Measurements from ENCODE around the gene IL21R.
"Not testable (repeated sequence)": the region's sequence is repeated elsewhere in the genome, so short reads cannot be mapped to it uniquely, and the experiment has no call there.

Gene IL21R

GRCh38 chr16:27426423-27427408, 24.7 kb downstream of the IL21R start:
- peak; percentile 63 for DNase-seq (ENCODE audit: low read depth)

- DNase-seq (ENCODE audit: low read depth), result no peak
These were observed 25.6 kb downstream of the IL21R start for GRCh38 chr16:27427538-27427937.

GRCh38 chr16:27428026-27428785, 26.2 kb downstream of the IL21R start:
- no peak for DNase-seq (ENCODE audit: low read depth)

GRCh38 chr16:27429330-27429871, 27.4 kb downstream of the IL21R start:
- no peak for DNase-seq (ENCODE audit: low read depth)

GRCh38 chr16:27429981-27430441, 28.0 kb downstream of the IL21R start:
- DNase-seq (ENCODE audit: low read depth), result no peak

GRCh38 chr16:27430512-27430911, 28.5 kb downstream of the IL21R start:
- no peak for DNase-seq (ENCODE audit: low read depth)

GRCh38 chr16:27430923-27431484, 29.0 kb downstream of the IL21R start:
- no peak for DNase-seq (ENCODE audit: low read depth)

- DNase-seq (ENCODE audit: low read depth), result no peak
These were observed 30.0 kb downstream of the IL21R start for GRCh38 chr16:27431773-27432532.

- no peak for DNase-seq (ENCODE audit: low read depth)
These were observed 30.6 kb downstream of the IL21R start for GRCh38 chr16:27432558-27432957.

- not testable (repeated sequence) for DNase-seq (ENCODE audit: low read depth)
These were observed 31.2 kb downstream of the IL21R start for GRCh38 chr16:27433191-27433590.

- no peak for DNase-seq (ENCODE audit: low read depth)
These were observed 31.7 kb downstream of the IL21R start for GRCh38 chr16:27433636-27434035.

- no peak for DNase-seq (ENCODE audit: low read depth)
These were observed 32.4 kb downstream of the IL21R start for GRCh38 chr16:27434141-27435051.

GRCh38 chr16:27435146-27435545, 33.2 kb downstream of the IL21R start:
- DNase-seq (ENCODE audit: low read depth), result not testable (repeated sequence)

- no peak for DNase-seq (ENCODE audit: low read depth)
These were observed 34.1 kb downstream of the IL21R start for GRCh38 chr16:27436065-27436464.

GRCh38 chr16:27436921-27437650, 35.1 kb downstream of the IL21R start:
- no peak for DNase-seq (ENCODE audit: low read depth)

- no peak for DNase-seq (ENCODE audit: low read depth)
These were observed 36.0 kb downstream of the IL21R start for GRCh38 chr16:27437946-27438345.

GRCh38 chr16:27439271-27440018, 37.5 kb downstream of the IL21R start:
- DNase-seq (ENCODE audit: low read depth), result no peak

GRCh38 chr16:27441276-27441675, 39.3 kb downstream of the IL21R start:
- no peak for DNase-seq (ENCODE audit: low read depth)

GRCh38 chr16:27441998-27442397, 40.0 kb downstream of the IL21R start:
- DNase-seq (ENCODE audit: low read depth), result no peak

Data from activated T-cell treated with anti-CD3 and anti-CD28 coated beads for 1 hour (primary cell).